ENCODE results near the gene KYAT1. TPM values are rescaled to one million over a fixed set of nuclear protein-coding genes. Genes with fewer than 3 reads are reported as not detected.

The KYAT1 gene
- total and polyA plus RNA-seq, 2 of the 8 experiments (the other 6 are each of a cell fraction or from before 2014, with no cell fraction given): 30.4 to 42.2 TPM

GRCh38 chr9:128898845-128899565, 17.3 kb upstream of the KYAT1 start:
- ChIA-PET CTCF (ENCODE audit: partially characterized antibody) (interaction anchor here (1.0 to 1.7 kb wide), 3 partner anchors 29 to 48 kb away, joined by 3 to 6 read pairs (median 3); no protein-coding TSS in a partner anchor), POLR2A (ENCODE audit: partially characterized antibody) (interaction anchor here (1.3 to 1.4 kb wide), 2 partner anchors 9 to 12 kb away, joined by 4 read pairs; no protein-coding TSS in a partner anchor)
- H3K9me3 ChIP-seq (ENCODE audit: insufficient read depth in 2 of 2, low read depth in 1 of 2, low read length in 1 of 2): no peaks in the 10 kb centered on the region
- H3K23ac ChIP-seq (ENCODE audit: insufficient read length): no peak overlapping the region
- no peak overlapping the region for H4K8ac ChIP-seq (ENCODE audit: extremely low read depth, insufficient read depth, low read length)
- no peak overlapping the region for H2AFZ ChIP-seq (ENCODE audit: low read length)
- no peak overlapping the region; the same call in 1 of the 2 replicates for H3K18ac ChIP-seq (ENCODE audit: extremely low read depth, low read length)
- no peak overlapping the region for H3K9ac ChIP-seq (replicated peaks in 1 of 4; ENCODE audit: extremely low read depth in 1 of 4, low read depth in 3 of 4, low read length in 3 of 4)
- peaks cover 0 to 15% (median 5%) of the 10 kb centered on the region in 4 experiments; a peak in 6 of 7 replicates for H3K4me1 ChIP-seq (replicated peaks in 1 of 4; ENCODE audit: control insufficient read depth in 3 of 4, insufficient read depth in 4 of 4, low read length in 3 of 4)
- no peak for DNase-seq (ENCODE audit: low read depth in 1 of 2, low spot score in 2 of 2)
- no peak overlapping the region for H3K4me3 ChIP-seq (ENCODE audit: extremely low read depth in 1 of 4, insufficient read depth in 2 of 4, low read depth in 3 of 4, low read length in 4 of 4)
- H3K4me2 ChIP-seq (ENCODE audit: insufficient read depth in 1 of 2, low read depth in 2 of 2, low read length in 2 of 2): no peak overlapping the region
- H3K27ac ChIP-seq (ENCODE audit: low read depth, low read length): no peak overlapping the region
- H3K79me1 ChIP-seq (ENCODE audit: low read depth, low read length): peaks cover 13% of the 10 kb centered on the region
- H3K36me3 ChIP-seq (ENCODE audit: control insufficient read depth in 2 of 4, insufficient read depth in 4 of 4, low read length in 3 of 4): peaks cover 0 to 13% (median 2%) of the 10 kb centered on the region in 4 experiments; a peak in 4 of 8 replicates
- no peak for FAIRE-seq
- WGBS, 2 experiments (ENCODE audit: extremely low coverage in 1 of 2, insufficient coverage in 1 of 2, insufficient read length in 1 of 2, insufficient replicate concordance in 2 of 2, low coverage in 1 of 2, low lambda C conversion rate in 2 of 2, missing lambda C conversion rate in 1 of 2): 97% methylated on average over 18 of the region's 18 CpGs; no CpG with 5 or more reads in 1 of the 2 experiments
- H4K91ac ChIP-seq (replicated peaks; ENCODE audit: insufficient read length, low read length): no peak overlapping the region
- H3K27me3 ChIP-seq (replicated peaks in 1 of 4; ENCODE audit: control insufficient read depth in 3 of 4, extremely low read depth in 1 of 4, insufficient read depth in 3 of 4, low read length in 3 of 4): no peaks in the 10 kb centered on the region
- no peak overlapping the region for H3K14ac ChIP-seq (ENCODE audit: insufficient read length)
- H2BK120ac ChIP-seq (replicated peaks; ENCODE audit: low read depth, low read length): no peak overlapping the region
- H2BK5ac ChIP-seq (ENCODE audit: low read depth, low read length): 0 out of 2 replicates have a peak overlapping the region, but pooled peaks have one; percentile 24
- no peak overlapping the region for H2BK15ac ChIP-seq (ENCODE audit: low read length)
- no peak overlapping the region for H2BK12ac ChIP-seq (ENCODE audit: low read depth, low read length)
- no peak overlapping the region for H2AK5ac ChIP-seq (ENCODE audit: low read depth, low read length)
- no peak overlapping the region for H3K56ac ChIP-seq (replicated peaks; ENCODE audit: insufficient read length, low read depth, low read length)
- H4K5ac ChIP-seq (ENCODE audit: insufficient read length, low read depth, low read length): no peak overlapping the region
- no peak for TF ChIP-seq ZNF274 (IDR thresholded peaks at IDR 0.05; ENCODE audit: borderline replicate concordance, extremely low read depth, low read length)
- TF ChIP-seq USF2 (IDR thresholded peaks at IDR 0.05; ENCODE audit: low read length): no peak
- TF ChIP-seq POLR2AphosphoS5 (IDR thresholded peaks at IDR 0.05; ENCODE audit: low read depth, low read length): no peak
- no peak for TF ChIP-seq RNF2 (IDR thresholded peaks at IDR 0.05; ENCODE audit: borderline replicate concordance, low read depth, low read length, missing control alignments, poor library complexity, severe bottlenecking)
- TF ChIP-seq ATF3 (IDR thresholded peaks at IDR 0.05; ENCODE audit: insufficient read depth, low read depth, low read length): no peak
- no peak for TF ChIP-seq YY1 (IDR thresholded peaks at IDR 0.05; ENCODE audit: low read depth, low read length)
- TF ChIP-seq HDAC6 (IDR thresholded peaks at IDR 0.05; ENCODE audit: low read depth, low read length): no peak
- TF ChIP-seq SUZ12 (IDR thresholded peaks at IDR 0.05; ENCODE audit: low read length): no peak
- no peak for TF ChIP-seq CHD1 (IDR thresholded peaks at IDR 0.05; ENCODE audit: low read depth, low read length)
- H3K4ac ChIP-seq (replicated peaks; ENCODE audit: insufficient read length, low read depth, low read length): no peak overlapping the region
- no peak overlapping the region for H2BK20ac ChIP-seq (ENCODE audit: low read length)
- peaks cover 3 to 72% of the 10 kb centered on the region in 2 experiments; a peak in 3 of 4 replicates for H3K79me2 ChIP-seq (ENCODE audit: control insufficient read depth in 1 of 2, insufficient read depth in 2 of 2, low read length in 2 of 2)
- peaks cover 7 to 17% of the 10 kb centered on the region in 2 experiments for H4K20me1 ChIP-seq (replicated peaks in 1 of 2; ENCODE audit: control insufficient read depth in 1 of 2, insufficient read depth in 2 of 2, low read length in 2 of 2)
- no peaks in the 10 kb centered on the region for H3K23me2 ChIP-seq (ENCODE audit: low read depth, low read length)

Measured in H1 (cell line).